Upper lobe of left lung (tissue), 4 donors: ENCODE data around the gene FOXB1.

ENCODE experiments used
- POLR2AphosphoS5 ChIP-seq, 2 donors: sonication (generic); formaldehyde crosslinking; IDR thresholded peaks; one replicate each; pipeline ENCODE4 v1.5.1; 2017; ENCODE audit warnings: antibody characterized with exemption in 2 of 2
- TF ChIP-seq, protein P1 (sequence below), 6 experiments: fragments of 450-650 bp in 4 of 6; fragments of 200-600 bp in 2 of 6; sonication (generic) in 2 of 6; IDR thresholded peaks; one replicate each; pipeline ENCODE4 v1.5.1; 2016 to 2019; ENCODE audit warnings: antibody characterized with exemption in 6 of 6

- TF ChIP-seq, protein P1, sequence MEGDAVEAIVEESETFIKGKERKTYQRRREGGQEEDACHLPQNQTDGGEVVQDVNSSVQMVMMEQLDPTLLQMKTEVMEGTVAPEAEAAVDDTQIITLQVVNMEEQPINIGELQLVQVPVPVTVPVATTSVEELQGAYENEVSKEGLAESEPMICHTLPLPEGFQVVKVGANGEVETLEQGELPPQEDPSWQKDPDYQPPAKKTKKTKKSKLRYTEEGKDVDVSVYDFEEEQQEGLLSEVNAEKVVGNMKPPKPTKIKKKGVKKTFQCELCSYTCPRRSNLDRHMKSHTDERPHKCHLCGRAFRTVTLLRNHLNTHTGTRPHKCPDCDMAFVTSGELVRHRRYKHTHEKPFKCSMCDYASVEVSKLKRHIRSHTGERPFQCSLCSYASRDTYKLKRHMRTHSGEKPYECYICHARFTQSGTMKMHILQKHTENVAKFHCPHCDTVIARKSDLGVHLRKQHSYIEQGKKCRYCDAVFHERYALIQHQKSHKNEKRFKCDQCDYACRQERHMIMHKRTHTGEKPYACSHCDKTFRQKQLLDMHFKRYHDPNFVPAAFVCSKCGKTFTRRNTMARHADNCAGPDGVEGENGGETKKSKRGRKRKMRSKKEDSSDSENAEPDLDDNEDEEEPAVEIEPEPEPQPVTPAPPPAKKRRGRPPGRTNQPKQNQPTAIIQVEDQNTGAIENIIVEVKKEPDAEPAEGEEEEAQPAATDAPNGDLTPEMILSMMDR (IDR thresholded peaks at IDR 0.05) = no peak
- TF ChIP-seq POLR2AphosphoS5 (IDR thresholded peaks at IDR 0.05) = no peak
These were observed 48.7 kb downstream of the FOXB1 start for GRCh38 chr15:60052796-60053195.
